HepG2 (cell line): ENCODE measurements around the gene MYL3. TPM values are rescaled to one million over a fixed set of nuclear protein-coding genes. Genes with fewer than 3 reads are reported as not detected.

ENCODE experiments used
- CHD4 ChIP-seq: fragments of 200-600 bp; sonication (generic); IDR thresholded peaks from 2 replicates; pipeline ENCODE4 v1.7.0; 2017; ENCODE audit warnings: mild to moderate bottlenecking, low read length, borderline replicate concordance
- E2F2 ChIP-seq: sonication (generic); formaldehyde crosslinking; IDR thresholded peaks from 2 replicates; pipeline ENCODE4 v1.4.0; 2020; ENCODE audit warnings: missing genetic modification reagents, borderline replicate concordance
- EED ChIP-seq: sonication (generic); formaldehyde crosslinking; IDR thresholded peaks from 2 replicates; pipeline ENCODE4 v1.5.0; 2020; ENCODE audit warnings: mild to moderate bottlenecking, missing genetic modification reagents
- HCFC1 ChIP-seq: fragments of 150-350 bp; IDR thresholded peaks from 2 replicates; pipeline ENCODE4 v1.6.1; 2014; ENCODE audit warnings: low read depth, low read length
- HINFP ChIP-seq: sonication (generic); formaldehyde crosslinking; IDR thresholded peaks from 2 replicates; pipeline ENCODE4 v1.4.0; 2020; ENCODE audit warnings: low read depth, mild to moderate bottlenecking, missing genetic modification reagents
- HNF1B ChIP-seq: sonication (generic); formaldehyde crosslinking; IDR thresholded peaks from 2 replicates; pipeline ENCODE4 v1.5.1; 2020; ENCODE audit warnings: mild to moderate bottlenecking, moderate library complexity, missing genetic modification reagents
- KAT7 ChIP-seq: IDR thresholded peaks from 2 replicates; pipeline ENCODE4 v1.6.1; 2018; ENCODE audit warnings: borderline replicate concordance, missing compliant biosample characterization
- MAFG ChIP-seq: sonication (generic); formaldehyde crosslinking; IDR thresholded peaks from 2 replicates; pipeline ENCODE4 v1.5.1; 2020; ENCODE audit warnings: mild to moderate bottlenecking, missing genetic modification reagents
- ONECUT2 ChIP-seq: sonication (generic); formaldehyde crosslinking; IDR thresholded peaks from 2 replicates; pipeline ENCODE4 v1.4.0; 2020; ENCODE audit warnings: missing genetic modification reagents
- RELA ChIP-seq: sonication (generic); formaldehyde crosslinking; IDR thresholded peaks from 2 replicates; pipeline ENCODE4 v1.4.0; 2020; ENCODE audit warnings: missing genetic modification reagents
- SIN3B ChIP-seq: fragments of 150-350 bp; IDR thresholded peaks from 2 replicates; pipeline ENCODE4 v1.6.1; 2014; ENCODE audit warnings: low read length
- SIX1 ChIP-seq: sonication (generic); formaldehyde crosslinking; IDR thresholded peaks from 2 replicates; pipeline ENCODE4 v1.4.0; 2020; ENCODE audit warnings: missing genetic modification reagents, borderline replicate concordance
- TRIM22 ChIP-seq: fragments of 450-650 bp; IDR thresholded peaks from 2 replicates; pipeline ENCODE4 v1.6.1; 2017
- YEATS2 ChIP-seq: sonication (generic); formaldehyde crosslinking; IDR thresholded peaks from 2 replicates; pipeline ENCODE4 v1.4.0; 2020; ENCODE audit warnings: missing genetic modification reagents, borderline replicate concordance
- ZBED4 ChIP-seq: sonication (generic); formaldehyde crosslinking; IDR thresholded peaks from 2 replicates; pipeline ENCODE4 v1.4.0; 2020; ENCODE audit warnings: missing genetic modification reagents, borderline replicate concordance
- ZNF24 ChIP-seq: fragments of 450-650 bp; IDR thresholded peaks from 2 replicates; pipeline ENCODE4 v1.6.1; 2017; ENCODE audit warnings: antibody characterized with exemption, mild to moderate bottlenecking
- ZNF33A ChIP-seq: sonication (generic); formaldehyde crosslinking; IDR thresholded peaks from 2 replicates; pipeline ENCODE4 v1.5.1; 2020; ENCODE audit warnings: missing genetic modification reagents, mild to moderate bottlenecking, moderate library complexity, borderline replicate concordance
- ZNF513 ChIP-seq: sonication (generic); formaldehyde crosslinking; conservative IDR thresholded peaks from 2 replicates; pipeline ENCODE4 v1.5.0; 2020; ENCODE audit warnings: missing genetic modification reagents
- ZNF83 ChIP-seq: sonication (generic); formaldehyde crosslinking; IDR thresholded peaks from 2 replicates; pipeline ENCODE4 v1.4.0; 2020; ENCODE audit warnings: missing genetic modification reagents, mild to moderate bottlenecking, borderline replicate concordance
- polyA plus RNA-seq, 8 experiments: library from polyadenylated mRNA; depleted of rRNA in 3 of 8; stranded (reverse) in 7 of 8; unstranded in 1 of 8; fragments of >200 nt; fragmentation: Illumina TruSeq in 4 of 8; extraction: Trizol in 4 of 8; gene quantifications; 2 replicates each; pipeline versions ENCODE4 v1.2.1 to v1.2.3, GENCODE V29; 2011 to 2016; ENCODE audit warnings: low read depth in 4 of 8, missing spikeins in 1 of 8, mixed read lengths in 1 of 8; ENCODE audit not compliant: insufficient read depth in 1 of 8
- total RNA-seq, 5 experiments: library from RNA; depleted of rRNA; stranded (reverse); fragments of >200 nt; fragmentation: Illumina TruSeq; extraction: Trizol; gene quantifications; 2 replicates each; pipeline ENCODE4 v1.2.3, GENCODE V29; 2016; ENCODE audit warnings: low read depth in 1 of 5

The MYL3 gene
- total and polyA plus RNA-seq, 2 of the 13 experiments (the other 11 are each of a cell fraction or from before 2014, with no cell fraction given): not detected

- no peak for TF ChIP-seq SIN3B
- no peak for TF ChIP-seq KAT7 (CRISPR knock-in tag)
- TF ChIP-seq CHD4: no peak
- no peak for TF ChIP-seq YEATS2 (CRISPR knock-in tag)
- TF ChIP-seq ZNF33A: no peak
- TF ChIP-seq HINFP: 0 out of 2 replicates have a peak, but pooled peaks have one; percentile 42
- TF ChIP-seq TRIM22: no peak
- TF ChIP-seq RELA: no peak
- no peak for TF ChIP-seq E2F2
- TF ChIP-seq ZBED4: no peak
- no peak for TF ChIP-seq SIX1
- no peak for TF ChIP-seq ONECUT2 (CRISPR knock-in tag)
- no peak for TF ChIP-seq ZNF83 (CRISPR knock-in tag)
- TF ChIP-seq HNF1B (CRISPR knock-in tag): no peak; the same call in 1 of the 2 replicates
- TF ChIP-seq MAFG (CRISPR knock-in tag): no peak
- peak; percentile 80; the same call in 1 of the 2 replicates for TF ChIP-seq EED
- no peak for TF ChIP-seq HCFC1
- no peak for TF ChIP-seq ZNF513 (CRISPR knock-in tag)
- TF ChIP-seq ZNF24: no peak
Measured at GRCh38 chr3:46909535-46910161, 46.4 kb upstream of the MYL3 start (continued).
